Upper lobe of left lung (tissue), 4 donors: Measurements from ENCODE around the gene ATP7A.

ENCODE experiments used
- CTCF ChIP-seq, 6 experiments: fragments of 450-650 bp in 4 of 6; fragments of 200-600 bp in 2 of 6; sonication (generic) in 2 of 6; IDR thresholded peaks; one replicate each; pipeline ENCODE4 v1.5.1; 2016 to 2019; ENCODE audit warnings: antibody characterized with exemption in 6 of 6
- EP300 ChIP-seq, 4 donors: sonication (generic); formaldehyde crosslinking; IDR thresholded peaks; one replicate each; pipeline ENCODE4 v1.5.1; 2017; ENCODE audit warnings: antibody characterized with exemption in 4 of 4, control low read depth in 2 of 4
- POLR2A ChIP-seq, 4 donors: fragments of 450-650 bp; IDR thresholded peaks; one replicate each; pipeline ENCODE4 v1.5.1; 2016 to 2017; ENCODE audit warnings: antibody characterized with exemption in 4 of 4, mild to moderate bottlenecking in 2 of 4
- POLR2AphosphoS5 ChIP-seq, 2 donors: sonication (generic); formaldehyde crosslinking; IDR thresholded peaks; one replicate each; pipeline ENCODE4 v1.5.1; 2017; ENCODE audit warnings: antibody characterized with exemption in 2 of 2

DNA sequence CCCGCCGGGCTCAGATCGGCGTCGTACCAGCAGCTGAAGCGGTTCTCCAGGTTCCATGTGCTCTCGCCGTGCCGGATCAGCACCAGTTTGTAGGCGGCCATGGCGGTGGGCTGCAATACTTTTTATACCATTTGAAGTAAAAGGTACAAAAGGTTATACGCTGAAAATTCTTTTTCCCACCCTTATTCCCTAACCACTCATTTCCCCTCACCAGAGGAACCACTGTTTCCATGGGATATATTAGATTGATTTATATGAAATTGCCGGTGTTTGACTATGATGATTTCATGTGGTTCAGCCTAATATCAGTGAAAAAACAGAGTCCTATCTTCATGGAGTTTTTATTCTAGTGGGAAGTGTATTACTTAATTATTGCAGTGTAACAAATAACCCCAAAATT lies 59.0 kb downstream of the ATP7A start, which contains the start of gene PGAM4:
- no peak for TF ChIP-seq CTCF (IDR thresholded peaks at IDR 0.05)
- no peak for TF ChIP-seq EP300 (IDR thresholded peaks at IDR 0.05)
- TF ChIP-seq POLR2AphosphoS5 (IDR thresholded peaks at IDR 0.05): no peak
- no peak for TF ChIP-seq POLR2A (IDR thresholded peaks at IDR 0.05)
